Parathyroid adenoma (tissue), 2 donors: ENCODE measurements around the gene MPP2.

Source experiments
- H2AFZ ChIP-seq: fragments of 300-600 bp; sonication (generic); one replicate; pipeline ENCODE4 v1.7.0; 2017; ENCODE audit warnings: antibody characterized with exemption, mild to moderate bottlenecking
- H3K27ac ChIP-seq: fragments of 300-600 bp; sonication (generic); one replicate; pipeline ENCODE4 v1.7.0; 2017
- H3K27me3 ChIP-seq: fragments of 300-600 bp; sonication (generic); one replicate; pipeline ENCODE4 v1.7.0; 2017; ENCODE audit warnings: low read length; ENCODE audit not compliant: control insufficient read depth, insufficient read depth
- H3K36me3 ChIP-seq: fragments of 300-600 bp; sonication (generic); one replicate; pipeline ENCODE4 v1.7.0; 2017; ENCODE audit warnings: low read length; ENCODE audit not compliant: control insufficient read depth, insufficient read depth
- H3K4me1 ChIP-seq: fragments of 300-600 bp; sonication (generic); one replicate; pipeline ENCODE4 v1.7.0; 2017; ENCODE audit warnings: control low read depth
- H3K4me2 ChIP-seq: fragments of 300-600 bp; sonication (generic); one replicate; pipeline ENCODE4 v1.7.0; 2017; ENCODE audit warnings: low read length
- H3K4me3 ChIP-seq: fragments of 300-600 bp; sonication (generic); one replicate; pipeline ENCODE4 v1.7.0; 2017; ENCODE audit warnings: low read depth, low read length
- H3K79me2 ChIP-seq: fragments of 300-600 bp; sonication (generic); one replicate; pipeline ENCODE4 v1.7.0; 2017; ENCODE audit warnings: control low read depth
- H3K9ac ChIP-seq: fragments of 300-600 bp; sonication (generic); one replicate; pipeline ENCODE4 v1.7.0; 2017; ENCODE audit warnings: mild to moderate bottlenecking
- H3K9me3 ChIP-seq: fragments of 300-600 bp; sonication (generic); one replicate; pipeline ENCODE4 v1.7.0; 2017; ENCODE audit warnings: low read length; ENCODE audit not compliant: control insufficient read depth
- TF ChIP-seq, protein P1 (sequence below): fragments of 300-600 bp; sonication (generic); IDR thresholded peaks from one replicate; pipeline ENCODE4 v1.7.0; 2017; ENCODE audit warnings: antibody characterized with exemption, mild to moderate bottlenecking
- donor health status: primary hyperparathyroidism.

Gene MPP2

DNA sequence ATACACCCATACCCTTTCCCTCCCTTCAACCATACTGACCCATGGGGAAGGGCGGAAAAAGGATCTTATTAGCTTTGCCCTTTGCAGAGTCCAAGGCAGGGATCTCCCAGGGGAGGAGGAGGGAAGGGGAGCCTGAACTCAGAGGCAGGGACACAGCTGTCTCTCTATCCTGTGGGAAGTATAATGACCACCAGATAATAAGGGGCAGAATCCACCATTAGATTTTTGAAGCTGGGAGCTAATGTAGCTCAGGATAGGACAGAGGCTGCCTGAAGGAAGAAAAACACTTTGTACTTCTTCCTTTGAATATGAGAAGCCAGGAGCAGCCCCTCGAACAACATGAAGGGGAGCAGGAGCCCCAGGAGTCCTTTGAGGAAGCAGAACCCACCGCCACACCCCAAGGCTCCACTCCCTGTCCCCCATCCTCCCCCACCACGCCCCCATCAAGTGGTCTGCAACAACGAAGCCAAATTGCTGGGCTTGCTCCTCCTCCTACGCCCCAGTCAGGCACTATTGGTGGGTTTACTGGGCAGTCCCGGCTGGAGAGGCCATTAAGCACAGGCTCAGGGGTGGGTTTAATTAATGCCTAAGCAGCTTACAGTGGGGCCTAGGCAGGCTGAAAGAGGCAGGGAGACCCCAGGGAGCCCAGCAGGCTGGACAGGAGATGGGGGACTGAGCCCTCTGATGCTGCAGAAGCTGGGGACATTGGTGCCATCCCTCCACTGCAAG lies 5.3 kb downstream of the MPP2 start:
- TF ChIP-seq, protein P1, sequence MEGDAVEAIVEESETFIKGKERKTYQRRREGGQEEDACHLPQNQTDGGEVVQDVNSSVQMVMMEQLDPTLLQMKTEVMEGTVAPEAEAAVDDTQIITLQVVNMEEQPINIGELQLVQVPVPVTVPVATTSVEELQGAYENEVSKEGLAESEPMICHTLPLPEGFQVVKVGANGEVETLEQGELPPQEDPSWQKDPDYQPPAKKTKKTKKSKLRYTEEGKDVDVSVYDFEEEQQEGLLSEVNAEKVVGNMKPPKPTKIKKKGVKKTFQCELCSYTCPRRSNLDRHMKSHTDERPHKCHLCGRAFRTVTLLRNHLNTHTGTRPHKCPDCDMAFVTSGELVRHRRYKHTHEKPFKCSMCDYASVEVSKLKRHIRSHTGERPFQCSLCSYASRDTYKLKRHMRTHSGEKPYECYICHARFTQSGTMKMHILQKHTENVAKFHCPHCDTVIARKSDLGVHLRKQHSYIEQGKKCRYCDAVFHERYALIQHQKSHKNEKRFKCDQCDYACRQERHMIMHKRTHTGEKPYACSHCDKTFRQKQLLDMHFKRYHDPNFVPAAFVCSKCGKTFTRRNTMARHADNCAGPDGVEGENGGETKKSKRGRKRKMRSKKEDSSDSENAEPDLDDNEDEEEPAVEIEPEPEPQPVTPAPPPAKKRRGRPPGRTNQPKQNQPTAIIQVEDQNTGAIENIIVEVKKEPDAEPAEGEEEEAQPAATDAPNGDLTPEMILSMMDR, result no peak
- Histone ChIP-seq H3K9me3 (no peaks in the 10 kb centered on the region), H3K27me3 (no peaks in the 10 kb centered on the region), H3K4me1 (peaks cover 19% of the 10 kb centered on the region), H3K27ac (no peak overlapping the region), H2AFZ (no peak overlapping the region), H3K4me2 (no peak overlapping the region), H3K9ac (no peak overlapping the region), H3K79me2 (peaks cover 24% of the 10 kb centered on the region), H3K4me3 (no peak overlapping the region), H3K36me3 (no peaks in the 10 kb centered on the region)

DNA sequence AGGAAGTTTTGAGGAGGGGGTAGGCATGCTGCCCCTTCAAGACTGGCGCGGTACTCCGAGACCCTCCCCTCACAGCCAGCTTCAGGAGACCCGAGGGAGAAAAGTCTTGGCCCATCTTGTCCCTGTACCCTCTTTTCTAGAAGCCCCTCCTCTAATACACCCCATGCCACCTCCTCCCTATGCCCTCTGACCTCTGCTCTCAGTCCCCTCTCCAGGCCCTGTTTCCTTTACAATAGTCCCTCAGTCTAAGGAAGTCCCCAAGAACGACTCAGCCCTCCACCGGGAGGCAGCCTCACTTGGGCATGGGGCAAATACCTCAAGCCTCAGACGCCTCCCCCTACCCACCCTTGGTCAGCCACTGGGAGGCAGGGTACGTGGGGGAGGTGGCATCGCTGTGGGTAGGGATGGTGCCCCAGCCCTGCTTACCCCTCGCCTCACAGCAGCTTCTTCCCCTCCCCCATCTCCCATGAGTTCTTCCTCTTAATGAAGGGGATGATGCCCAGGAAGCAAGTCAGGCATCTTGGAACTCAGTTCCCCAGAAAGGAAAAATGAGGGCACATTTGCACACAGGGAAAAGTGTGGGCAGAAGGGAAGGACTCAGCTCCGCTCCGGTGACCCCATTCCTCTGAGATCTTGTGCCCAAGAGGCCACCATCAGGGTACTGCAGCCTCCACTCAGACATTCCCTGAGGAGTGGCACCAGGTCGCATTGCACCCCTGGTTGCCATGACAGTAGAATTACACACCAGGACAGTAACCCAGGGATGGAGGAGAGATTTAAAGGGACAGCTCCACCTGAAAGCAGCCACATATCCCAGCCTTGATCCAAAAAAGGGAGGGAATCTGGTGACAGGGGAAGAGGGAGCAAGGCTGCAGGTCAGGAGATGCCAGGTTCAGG lies 6.2 kb downstream of the MPP2 start:
- no peak overlapping the region for H3K27ac ChIP-seq
- TF ChIP-seq, protein P1, result no peak
- H3K9ac ChIP-seq, result no peak overlapping the region
- peak overlapping the region; percentile 63 for H3K4me2 ChIP-seq
- H2AFZ ChIP-seq, result peak overlapping the region; percentile 76
- H3K79me2 ChIP-seq, result peaks cover 33% of the 10 kb centered on the region
- H3K4me3 ChIP-seq, result peak overlapping the region; percentile 40
- H3K27me3 ChIP-seq, result no peaks in the 10 kb centered on the region
- peaks cover 19% of the 10 kb centered on the region for H3K4me1 ChIP-seq
- no peaks in the 10 kb centered on the region for H3K9me3 ChIP-seq
- H3K36me3 ChIP-seq, result no peaks in the 10 kb centered on the region

DNA sequence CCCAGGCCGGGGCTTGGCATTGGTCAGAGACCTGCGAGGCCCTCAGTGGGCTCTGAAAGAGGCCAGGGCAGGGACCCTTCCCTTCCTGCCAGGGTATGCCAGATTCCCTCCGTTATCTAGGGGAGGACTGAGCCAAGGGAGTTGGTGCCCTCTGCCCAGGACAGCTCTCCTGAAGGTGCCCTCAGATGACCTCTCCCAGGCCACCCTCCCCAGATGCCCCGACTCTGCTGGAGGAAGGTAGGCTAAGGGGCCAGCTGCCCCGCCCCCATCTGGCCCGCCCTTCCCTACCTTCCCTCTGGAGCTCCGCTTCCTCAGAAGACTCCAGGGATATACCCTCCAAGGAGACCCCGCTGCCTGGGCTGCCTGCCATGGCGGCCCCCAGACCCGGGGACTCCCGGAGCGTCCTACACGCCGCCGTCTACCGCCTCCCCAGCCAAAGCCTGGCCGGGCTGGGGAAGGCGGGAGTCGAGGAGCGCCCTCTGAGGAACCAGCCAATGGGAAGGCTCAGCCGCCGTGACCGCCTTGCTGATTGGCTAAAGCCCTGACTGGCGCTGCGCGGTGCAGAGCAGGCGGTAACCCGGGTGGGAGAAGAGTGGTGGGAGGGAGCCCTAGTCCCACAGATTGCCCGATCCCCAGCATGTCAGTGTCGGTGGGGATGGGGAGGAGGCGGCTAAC lies 7.0 kb downstream of the MPP2 start:
- H3K4me1 ChIP-seq, result peaks cover 11% of the 10 kb centered on the region
- no peaks in the 10 kb centered on the region for H3K36me3 ChIP-seq
- peak overlapping the region; percentile 40 for H3K4me3 ChIP-seq
- H3K79me2 ChIP-seq, result peaks cover 34% of the 10 kb centered on the region
- H3K27me3 ChIP-seq, result no peaks in the 10 kb centered on the region
- H3K4me2 ChIP-seq, result peak overlapping the region; percentile 63
- peak overlapping the region; percentile 76 for H2AFZ ChIP-seq
- no peak overlapping the region for H3K27ac ChIP-seq
- TF ChIP-seq, protein P1, result no peak
- no peaks in the 10 kb centered on the region for H3K9me3 ChIP-seq
- no peak overlapping the region for H3K9ac ChIP-seq

DNA sequence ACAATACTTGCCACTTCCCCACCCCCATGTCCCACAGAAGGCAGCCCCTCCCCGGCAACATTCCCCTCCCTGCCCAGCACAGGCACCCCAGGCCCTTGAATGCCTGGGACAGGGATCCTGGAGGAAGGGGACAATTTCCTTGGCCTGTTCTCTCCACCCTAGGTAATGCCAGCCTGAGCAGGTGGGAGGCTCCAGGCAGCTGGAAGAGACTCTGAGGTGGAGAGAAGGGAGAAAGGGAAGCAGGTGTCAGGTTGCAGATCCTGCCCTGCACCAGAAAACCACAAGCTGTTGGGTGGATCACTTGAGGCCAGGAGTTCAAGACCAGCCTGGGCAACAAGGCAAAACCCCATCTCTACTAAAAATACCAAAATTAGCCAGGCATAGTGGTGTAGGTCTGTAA lies 8.9 kb downstream of the MPP2 start:
- Histone ChIP-seq H3K4me3 (no peak overlapping the region), H3K27ac (no peak overlapping the region), H3K27me3 (no peaks in the 10 kb centered on the region), H2AFZ (no peak overlapping the region), H3K4me2 (no peak overlapping the region), H3K9ac (no peak overlapping the region), H3K4me1 (peaks cover 9% of the 10 kb centered on the region), H3K79me2 (peaks cover 34% of the 10 kb centered on the region), H3K36me3 (no peaks in the 10 kb centered on the region), H3K9me3 (no peaks in the 10 kb centered on the region)
- TF ChIP-seq, protein P1, result no peak
